Panc1 (cell line): Measurements from ENCODE around the gene SUSD6. TPM values are rescaled to one million over a fixed set of nuclear protein-coding genes. Genes with fewer than 3 reads are reported as not detected.

Source experiments
- ATAC-seq: fragments of 200-7000 bp; cut with Tn5 transposase; 2 replicates; pipeline ENCODE4 v1.9.1; 2020; ENCODE audit warnings: mild to moderate bottlenecking, moderate library complexity
- BruUV-seq: library from RNA; stranded (reverse); fragments of 400-500 nt; replicated peaks from 2 replicates; lab custom pipeline; 2021; lab: Mats Ljungman, UMichigan
- CTCF ChIA-PET: fragments of 300-600 bp; sonication (Branson Sonifier 250); formaldehyde crosslinking; loops from one replicate; lab custom pipeline; 2022; ENCODE audit warnings: antibody characterized with exemption; lab: Charles Lee
- POLR2A ChIA-PET: fragments of 300-600 bp; sonication (Branson Sonifier 250); formaldehyde crosslinking; loops from one replicate; lab custom pipeline; 2022; ENCODE audit warnings: antibody characterized with exemption; lab: Charles Lee
- DNase-seq: peaks from one replicate; pipeline ENCODE4 v3.0.0-alpha.2; 2010; ENCODE audit warnings: low read depth, low spot score
- H3K27ac ChIP-seq: 2 replicates; pipeline ENCODE4 v1.5.1; 2011; ENCODE audit warnings: mild to moderate bottlenecking, low read length, inconsistent platforms
- H3K27me3 ChIP-seq: fragments of 200-500 bp; sonication (Bioruptor generic); 2 replicates; pipeline ENCODE4 v1.6.0; 2014; ENCODE audit warnings: low read length, inconsistent platforms; ENCODE audit not compliant: control insufficient read depth, insufficient read depth
- H3K36me3 ChIP-seq: fragments of 200-500 bp; sonication (Bioruptor generic); 2 replicates; pipeline ENCODE4 v1.5.1; 2014; ENCODE audit warnings: inconsistent platforms, mild to moderate bottlenecking, low read length, moderate library complexity; ENCODE audit not compliant: control insufficient read depth, insufficient read depth
- H3K4me1 ChIP-seq: 2 replicates; pipeline ENCODE4 v1.5.1; 2011; ENCODE audit warnings: inconsistent platforms, mild to moderate bottlenecking, low read length, moderate library complexity; ENCODE audit not compliant: control insufficient read depth, insufficient read depth
- H3K4me3 ChIP-seq, 2 experiments: 2 replicates each; pipeline ENCODE4 v1.5.1; 2011 to 2012; ENCODE audit warnings: low read depth in 2 of 2, low read length in 2 of 2, mild to moderate bottlenecking in 2 of 2, inconsistent platforms in 1 of 2, moderate library complexity in 1 of 2
- H3K9me3 ChIP-seq: fragments of 200-500 bp; sonication (Bioruptor generic); 2 replicates; pipeline ENCODE4 v1.5.1; 2014; ENCODE audit warnings: low read depth, mild to moderate bottlenecking, inconsistent platforms, low read length, moderate library complexity; ENCODE audit not compliant: control insufficient read depth, insufficient read depth
- CTCF ChIP-seq: fragments of 450-650 bp; IDR thresholded peaks from 2 replicates; pipeline ENCODE4 v1.5.1; 2017; ENCODE audit warnings: mild to moderate bottlenecking
- POLR2AphosphoS5 ChIP-seq: IDR thresholded peaks from 2 replicates; pipeline ENCODE4 v1.6.1; 2012; ENCODE audit warnings: mild to moderate bottlenecking, low read depth, low read length, moderate library complexity
- REST ChIP-seq, 2 experiments: IDR thresholded peaks; 2 replicates each; pipeline ENCODE4 v1.6.1; 2011 to 2012; ENCODE audit warnings: low read depth in 2 of 2, control low read depth in 1 of 2, low read length in 1 of 2, mild to moderate bottlenecking in 1 of 2, moderate library complexity in 1 of 2; ENCODE audit not compliant: insufficient read depth in 1 of 2
- SIN3A ChIP-seq: IDR thresholded peaks from 2 replicates; pipeline ENCODE4 v1.6.1; 2012; ENCODE audit warnings: low read depth, mild to moderate bottlenecking, low read length, moderate library complexity, borderline replicate concordance; ENCODE audit not compliant: insufficient read depth
- TCF7L2 ChIP-seq: IDR thresholded peaks from 2 replicates; pipeline ENCODE4 v1.6.1; 2011; ENCODE audit warnings: mild to moderate bottlenecking, low read depth, low read length, inconsistent platforms
- in situ Hi-C: cut with HindIII; loops from 2 replicates; pipeline ENCODE4 v1.10.0; 2016; ENCODE audit warnings: low sequenced_read_pairs, low pct_unique_long_range_greater_than_20kb
- intact Hi-C: fragments of 100-400 bp; cut with micrococcal nuclease; formaldehyde crosslinking; loops from one replicate; pipeline ENCODE4 v1.10.0; 2022; ENCODE audit not compliant: unreplicated experiment
- total RNA-seq: library from RNA; stranded (reverse); gene quantifications from one replicate; pipeline ENCODE4 v1.2.1, GENCODE V29; 2021; ENCODE audit not compliant: unreplicated experiment

SUSD6 gene
- total RNA-seq, 1 experiment from 2014 or later: 10.9 TPM

GRCh38 chr14:69701857-69702256 lies 90.5 kb downstream of the SUSD6 start:
- no peaks in the 10 kb centered on the region for H3K36me3 ChIP-seq
- intact Hi-C loops (no loop called here), in situ Hi-C loops (no loop called here)
- no peaks in the 10 kb centered on the region for H3K27me3 ChIP-seq
- no peak for DNase-seq
- H3K4me3 ChIP-seq: no peak overlapping the region
- ChIA-PET POLR2A (no interaction called here), CTCF (no interaction called here)
- TF ChIP-seq CTCF (no peak), REST (IDR thresholded peaks at IDR 0.05; ENCODE audit: insufficient read depth in 1 of 2, low read depth in 2 of 2, low read length in 1 of 2) (no peak), SIN3A (no peak), POLR2AphosphoS5 (no peak), TCF7L2 (no peak)
- no peak overlapping the region for H3K27ac ChIP-seq
- no peaks in the 10 kb centered on the region for H3K4me1 ChIP-seq
- ATAC-seq: no peak
- no peaks in the 10 kb centered on the region for H3K9me3 ChIP-seq
- BruUV-seq: no TSS peak

GRCh38 chr14:69703047-69704039 lies 91.9 kb downstream of the SUSD6 start:
- no TSS peak for BruUV-seq

More at GRCh38 chr14:69703047-69704039, 91.9 kb downstream of the SUSD6 start:
- intact Hi-C loops: no loop called here
- in situ Hi-C loops: no loop called here
- H3K4me3 ChIP-seq: no peak overlapping the region
- ChIA-PET POLR2A (no interaction called here), CTCF (no interaction called here)
- no peak overlapping the region for H3K27ac ChIP-seq
- TF ChIP-seq TCF7L2: no peak
- no peak for TF ChIP-seq REST (IDR thresholded peaks at IDR 0.05; ENCODE audit: insufficient read depth in 1 of 2, low read depth in 2 of 2, low read length in 1 of 2)
- TF ChIP-seq POLR2AphosphoS5: no peak
- TF ChIP-seq CTCF: no peak
- no peak for DNase-seq
- no peaks in the 10 kb centered on the region for H3K4me1 ChIP-seq
- H3K27me3 ChIP-seq: no peaks in the 10 kb centered on the region
- no peaks in the 10 kb centered on the region for H3K36me3 ChIP-seq
- H3K9me3 ChIP-seq: no peaks in the 10 kb centered on the region
- no peak for ATAC-seq
